Neural progenitor cell (in vitro differentiated cells): ENCODE measurements around the gene MEN1. TPM values are rescaled to one million over a fixed set of nuclear protein-coding genes. Genes with fewer than 3 reads are reported as not detected.

ENCODE experiments used
- DNase-seq: peaks from one replicate; pipeline ENCODE4 v3.0.0-alpha.2; 2016; ENCODE audit warnings: low spot score
- H2AFZ ChIP-seq: fragments of 200-600 bp; sonication (generic); replicated peaks from 2 replicates; pipeline ENCODE4 v1.6.1; 2016; ENCODE audit warnings: antibody characterized with exemption
- H3F3A ChIP-seq: fragments of 200-600 bp; sonication (generic); 2 replicates; pipeline ENCODE4 v1.6.1; 2016; ENCODE audit warnings: antibody characterized with exemption, low read depth
- H3K27ac ChIP-seq: fragments of 200-600 bp; sonication (generic); 2 replicates; pipeline ENCODE4 v1.5.1; 2016; ENCODE audit warnings: mild to moderate bottlenecking
- H3K27me3 ChIP-seq: fragments of 200-600 bp; sonication (generic); 2 replicates; pipeline ENCODE4 v1.6.1; 2016; ENCODE audit warnings: mild to moderate bottlenecking, moderate library complexity
- H3K36me3 ChIP-seq: fragments of 200-600 bp; sonication (generic); 2 replicates; pipeline ENCODE4 v1.5.1; 2016
- H3K4me1 ChIP-seq: fragments of 200-600 bp; sonication (generic); 2 replicates; pipeline ENCODE4 v1.6.1; 2016; ENCODE audit warnings: mixed run types
- H3K4me2 ChIP-seq: fragments of 200-600 bp; sonication (generic); 2 replicates; pipeline ENCODE4 v1.6.1; 2016
- H3K4me3 ChIP-seq: fragments of 200-600 bp; sonication (generic); 2 replicates; pipeline ENCODE4 v1.5.1; 2016
- H3K79me2 ChIP-seq: fragments of 200-600 bp; sonication (generic); 2 replicates; pipeline ENCODE4 v1.6.1; 2016; ENCODE audit warnings: low read depth
- H3K9ac ChIP-seq: fragments of 200-600 bp; sonication (generic); 2 replicates; pipeline ENCODE4 v1.6.1; 2016
- H3K9me3 ChIP-seq: fragments of 200-600 bp; sonication (generic); 2 replicates; pipeline ENCODE4 v1.5.1; 2016; ENCODE audit warnings: low read depth
- H4K20me1 ChIP-seq: fragments of 200-600 bp; sonication (generic); 2 replicates; pipeline ENCODE4 v1.6.1; 2016; ENCODE audit warnings: low read depth
- H3K27ac Mint-ChIP-seq: 3 replicates; pipeline ENCODE4 v1.8.0; 2021; ENCODE audit warnings: mixed read lengths
- H3K27me3 Mint-ChIP-seq: 2 replicates; pipeline ENCODE4 v1.8.0; 2022; ENCODE audit warnings: low read depth, mild to moderate bottlenecking, inconsistent platforms, moderate library complexity, mixed read lengths; ENCODE audit not compliant: insufficient read depth
- H3K36me3 Mint-ChIP-seq: 3 replicates; pipeline ENCODE4 v1.8.0; 2021; ENCODE audit warnings: mixed read lengths
- H3K4me1 Mint-ChIP-seq: 3 replicates; pipeline ENCODE4 v1.8.0; 2021; ENCODE audit warnings: mixed read lengths
- H3K4me3 Mint-ChIP-seq: 3 replicates; pipeline ENCODE4 v1.8.0; 2021; ENCODE audit warnings: mild to moderate bottlenecking, moderate library complexity, mixed read lengths
- H3K9me3 Mint-ChIP-seq: 3 replicates; pipeline ENCODE4 v1.8.0; 2020; ENCODE audit warnings: mixed read lengths
- EZH2 ChIP-seq: fragments of 200-600 bp; sonication (generic); IDR thresholded peaks from 2 replicates; pipeline ENCODE4 v1.6.1; 2017; ENCODE audit warnings: antibody characterized with exemption, mild to moderate bottlenecking, moderate library complexity
- EZH2phosphoT487 ChIP-seq: fragments of 200-600 bp; sonication (generic); IDR thresholded peaks from 2 replicates; pipeline ENCODE4 v1.6.1; 2017; ENCODE audit warnings: antibody characterized with exemption
- total RNA-seq: library from RNA; depleted of rRNA; stranded (reverse); fragments of >200 nt; gene quantifications from 2 replicates; pipeline ENCODE4 v1.2.3, GENCODE V29; 2015; ENCODE audit warnings: low replicate concordance
- TF ChIP-seq, protein P1 (sequence below): fragments of 200-600 bp; sonication (generic); IDR thresholded peaks from 2 replicates; pipeline ENCODE4 v1.5.1; 2017; ENCODE audit warnings: antibody characterized with exemption, mild to moderate bottlenecking

Gene MEN1
- 11.4 and 34.9 TPM in 2 replicates for total RNA-seq

DNA sequence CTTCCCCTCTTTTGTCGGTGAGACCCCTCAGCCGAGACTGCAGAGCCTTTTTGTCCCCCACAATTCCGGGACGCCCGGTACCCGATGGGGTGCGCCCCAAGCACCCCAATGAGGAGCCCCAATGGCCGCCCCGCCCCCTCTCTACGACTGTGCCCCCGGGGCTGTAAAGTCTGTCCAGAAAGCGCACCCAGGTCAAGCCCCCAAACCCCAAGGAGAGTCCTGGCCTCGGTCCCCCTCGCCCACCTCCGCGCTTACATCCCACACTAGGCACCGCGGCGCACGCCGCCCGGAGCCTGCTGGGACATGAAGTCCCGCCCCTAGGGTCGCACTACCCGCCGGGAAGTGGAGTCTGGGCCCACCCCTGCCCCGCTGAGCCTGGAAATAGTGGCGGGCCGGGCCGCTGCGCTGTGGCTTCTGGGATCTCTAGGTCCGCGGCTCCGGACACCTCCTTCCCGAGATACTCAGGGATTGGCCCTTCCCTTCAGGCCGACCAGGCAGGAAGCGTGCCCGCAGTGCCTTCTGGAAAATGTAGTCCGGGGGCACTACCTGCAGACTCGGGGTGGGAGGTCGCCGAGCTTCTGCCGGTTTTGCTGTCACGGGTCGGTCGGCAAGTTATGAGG, at the start of gene MEN1:
Gene MEN1, minus strand, starts transcription at position 281 of the 620 bp plus-strand sequence. CDS start 442 bp downstream, outside the sequence.
- Histone ChIP-seq H3K27ac (no peak within 1 kb of the TSS), H4K20me1 (peaks cover 15% of the 10 kb centered on the region), H2AFZ (peak within 1 kb of the TSS; percentile 92), H3K4me1 (peaks cover 4% of the 10 kb centered on the region), H3F3A (peaks cover 7% of the 10 kb centered on the region), H3K4me3 (peak within 1 kb of the TSS; percentile 98), H3K4me2 (peak within 1 kb of the TSS; percentile 93), H3K36me3 (no peaks in the 10 kb centered on the region), H3K79me2 (peaks cover 15% of the 10 kb centered on the region), H3K27me3 (no peaks in the 10 kb centered on the region), H3K9ac (peak within 1 kb of the TSS; percentile 69), H3K9me3 (no peaks in the 10 kb centered on the region)
- DNase-seq = peak; percentile 99
- no peak for TF ChIP-seq EZH2phosphoT487
- TF ChIP-seq, protein P1, sequence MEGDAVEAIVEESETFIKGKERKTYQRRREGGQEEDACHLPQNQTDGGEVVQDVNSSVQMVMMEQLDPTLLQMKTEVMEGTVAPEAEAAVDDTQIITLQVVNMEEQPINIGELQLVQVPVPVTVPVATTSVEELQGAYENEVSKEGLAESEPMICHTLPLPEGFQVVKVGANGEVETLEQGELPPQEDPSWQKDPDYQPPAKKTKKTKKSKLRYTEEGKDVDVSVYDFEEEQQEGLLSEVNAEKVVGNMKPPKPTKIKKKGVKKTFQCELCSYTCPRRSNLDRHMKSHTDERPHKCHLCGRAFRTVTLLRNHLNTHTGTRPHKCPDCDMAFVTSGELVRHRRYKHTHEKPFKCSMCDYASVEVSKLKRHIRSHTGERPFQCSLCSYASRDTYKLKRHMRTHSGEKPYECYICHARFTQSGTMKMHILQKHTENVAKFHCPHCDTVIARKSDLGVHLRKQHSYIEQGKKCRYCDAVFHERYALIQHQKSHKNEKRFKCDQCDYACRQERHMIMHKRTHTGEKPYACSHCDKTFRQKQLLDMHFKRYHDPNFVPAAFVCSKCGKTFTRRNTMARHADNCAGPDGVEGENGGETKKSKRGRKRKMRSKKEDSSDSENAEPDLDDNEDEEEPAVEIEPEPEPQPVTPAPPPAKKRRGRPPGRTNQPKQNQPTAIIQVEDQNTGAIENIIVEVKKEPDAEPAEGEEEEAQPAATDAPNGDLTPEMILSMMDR = no peak
- Mint-ChIP-seq H3K4me1 (peaks cover 16% of the 10 kb centered on the region), H3K36me3 (peaks cover 15% of the 10 kb centered on the region), H3K9me3 (no peaks in the 10 kb centered on the region), H3K27ac (no peak within 1 kb of the TSS), H3K4me3 (peak within 1 kb of the TSS; percentile 95), H3K27me3 (peaks cover 10% of the 10 kb centered on the region)

GRCh38 chr11:64859542-64860414, 49.4 kb upstream of the MEN1 start:
- no peaks in the 10 kb centered on the region for H3K27me3 ChIP-seq
- Mint-ChIP-seq H3K4me1 (peaks cover 23% of the 10 kb centered on the region), H3K4me3 (no peak overlapping the region), H3K27ac (peak overlapping the region; percentile 66), H3K27me3 (peaks cover 11% of the 10 kb centered on the region), H3K36me3 (peaks cover 3% of the 10 kb centered on the region), H3K9me3 (no peaks in the 10 kb centered on the region)
- H3K79me2 ChIP-seq = peaks cover 14% of the 10 kb centered on the region
- H3K4me2 ChIP-seq = no peak overlapping the region
- no peak overlapping the region for H3K9ac ChIP-seq
- H3K4me3 ChIP-seq = no peak overlapping the region
- peaks cover 29% of the 10 kb centered on the region for H3K4me1 ChIP-seq
- H3K36me3 ChIP-seq = no peaks in the 10 kb centered on the region
- H3F3A ChIP-seq = peaks cover 14% of the 10 kb centered on the region
- no peaks in the 10 kb centered on the region for H3K9me3 ChIP-seq
- H4K20me1 ChIP-seq = peaks cover 18% of the 10 kb centered on the region
- TF ChIP-seq EZH2 (no peak), EZH2phosphoT487 (no peak)
- TF ChIP-seq, protein P1 = no peak
- DNase-seq = no peak
- H3K27ac ChIP-seq = no peak overlapping the region
- no peak overlapping the region for H2AFZ ChIP-seq

DNA sequence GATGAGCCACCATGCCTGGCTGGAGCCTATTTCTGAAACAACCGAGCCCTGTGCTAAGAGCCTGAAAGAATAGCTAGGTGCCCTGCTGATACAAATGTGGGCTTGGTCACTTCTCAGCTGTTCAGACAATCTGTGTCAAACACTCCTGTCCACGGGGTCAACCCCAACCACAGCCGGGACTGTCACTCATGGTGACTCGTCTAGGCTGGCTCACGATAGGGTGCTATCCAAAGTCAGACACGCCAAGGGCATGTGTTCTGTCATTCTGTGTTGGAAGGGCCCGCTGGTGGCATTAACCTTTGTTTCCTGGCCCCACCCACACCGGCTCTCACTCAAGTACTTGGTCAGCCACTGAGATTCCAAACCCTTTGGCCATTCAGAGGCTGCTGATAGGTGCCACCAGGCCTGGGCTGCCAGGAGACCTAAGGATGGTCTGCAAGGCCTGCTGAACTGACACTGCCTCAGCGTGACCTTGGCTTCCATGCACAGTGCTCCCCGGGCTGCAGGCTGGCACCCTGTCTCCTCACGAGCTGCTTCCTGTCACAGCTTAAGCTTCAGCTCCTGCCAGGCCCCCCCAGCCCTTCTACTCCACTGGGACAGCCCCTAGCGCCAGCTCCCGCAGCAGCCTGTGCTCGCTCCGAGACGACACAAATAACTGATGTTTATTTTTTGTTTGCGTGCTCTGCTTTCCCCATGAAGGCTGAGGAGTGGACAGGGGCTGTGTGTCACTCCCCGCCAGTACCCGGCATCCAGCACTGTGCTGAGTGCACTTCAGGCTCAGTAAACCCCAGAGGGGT, 48.3 kb upstream of the MEN1 start:
- H3K4me3 ChIP-seq = no peak overlapping the region
- Mint-ChIP-seq H3K4me1 (peaks cover 13% of the 10 kb centered on the region), H3K27ac (no peak overlapping the region), H3K4me3 (no peak overlapping the region), H3K9me3 (no peaks in the 10 kb centered on the region), H3K27me3 (peaks cover 11% of the 10 kb centered on the region), H3K36me3 (peaks cover 6% of the 10 kb centered on the region)
- peaks cover 14% of the 10 kb centered on the region for H3K79me2 ChIP-seq
- H3F3A ChIP-seq = peaks cover 14% of the 10 kb centered on the region
- H3K4me1 ChIP-seq = peaks cover 18% of the 10 kb centered on the region
- H3K9ac ChIP-seq = no peak overlapping the region
- no peaks in the 10 kb centered on the region for H3K27me3 ChIP-seq
- H3K36me3 ChIP-seq = no peaks in the 10 kb centered on the region
- H4K20me1 ChIP-seq = peaks cover 9% of the 10 kb centered on the region
- no peak overlapping the region for H3K4me2 ChIP-seq
- no peak overlapping the region for H2AFZ ChIP-seq
- TF ChIP-seq EZH2phosphoT487 (no peak), EZH2 (no peak)
- TF ChIP-seq, protein P1 = no peak
- no peaks in the 10 kb centered on the region for H3K9me3 ChIP-seq
- no peak for DNase-seq
- no peak overlapping the region for H3K27ac ChIP-seq
